Naive B cell (primary cell): ENCODE results near the gene ACY1. TPM values are rescaled to one million over a fixed set of nuclear protein-coding genes. Genes with fewer than 3 reads are reported as not detected.
"Not testable (repeated sequence)": the region's sequence is repeated elsewhere in the genome, so short reads cannot be mapped to it uniquely, and the experiment has no call there.

Source experiments
- ATAC-seq, 2 donors: fragments of 150-1000 bp; cut with Tn5 transposase; 2 replicates each; pipeline ENCODE4 v1.10.0; 2021; ENCODE audit warnings: low read depth in 2 of 2, mild to moderate bottlenecking in 2 of 2, moderate library complexity in 2 of 2
- DNase-seq: peaks from one replicate; pipeline ENCODE4 v3.0.0; 2022
- H3K27ac Mint-ChIP-seq, 6 donors: one replicate each; pipeline ENCODE4 v1.8.0; 2020 to 2022; ENCODE audit warnings: mild to moderate bottlenecking in 6 of 6, mixed read lengths in 6 of 6, moderate library complexity in 5 of 6, inconsistent platforms in 2 of 6
- H3K27me3 Mint-ChIP-seq, 3 donors: one replicate each; pipeline ENCODE4 v1.8.0; 2021 to 2022; ENCODE audit warnings: mixed read lengths in 3 of 3, mild to moderate bottlenecking in 1 of 3
- H3K36me3 Mint-ChIP-seq, 2 donors: one replicate each; pipeline ENCODE4 v1.8.0; 2020 to 2022; ENCODE audit warnings: mixed read lengths in 2 of 2, inconsistent platforms in 1 of 2, mild to moderate bottlenecking in 1 of 2
- H3K4me1 Mint-ChIP-seq, 3 donors: one replicate each; pipeline ENCODE4 v1.8.0; 2020 to 2022; ENCODE audit warnings: mixed read lengths in 3 of 3, inconsistent platforms in 1 of 3, mild to moderate bottlenecking in 1 of 3, moderate library complexity in 1 of 3
- H3K4me3 Mint-ChIP-seq, 8 donors: one replicate each; pipeline ENCODE4 v1.8.0; 2020 to 2022; ENCODE audit warnings: mild to moderate bottlenecking in 8 of 8, mixed read lengths in 8 of 8, moderate library complexity in 8 of 8, inconsistent platforms in 2 of 8
- H3K9me3 Mint-ChIP-seq, 7 donors: one replicate each; pipeline ENCODE4 v1.8.0; 2020 to 2022; ENCODE audit warnings: mixed read lengths in 7 of 7, mild to moderate bottlenecking in 5 of 7, inconsistent platforms in 2 of 7, moderate library complexity in 1 of 7
- polyA plus RNA-seq, 6 donors: library from polyadenylated mRNA; unstranded; fragments of 300-500 nt; fragmentation: Illumina TruSeq; gene quantifications; one replicate each; pipeline ENCODE4 v1.2.3, GENCODE V29; 2021; ENCODE audit warnings: low read depth in 6 of 6

The ACY1 gene
- polyA plus RNA-seq, 6 donors from 2014 or later = 15.2 to 23.1 (median 18.4) TPM

DNA sequence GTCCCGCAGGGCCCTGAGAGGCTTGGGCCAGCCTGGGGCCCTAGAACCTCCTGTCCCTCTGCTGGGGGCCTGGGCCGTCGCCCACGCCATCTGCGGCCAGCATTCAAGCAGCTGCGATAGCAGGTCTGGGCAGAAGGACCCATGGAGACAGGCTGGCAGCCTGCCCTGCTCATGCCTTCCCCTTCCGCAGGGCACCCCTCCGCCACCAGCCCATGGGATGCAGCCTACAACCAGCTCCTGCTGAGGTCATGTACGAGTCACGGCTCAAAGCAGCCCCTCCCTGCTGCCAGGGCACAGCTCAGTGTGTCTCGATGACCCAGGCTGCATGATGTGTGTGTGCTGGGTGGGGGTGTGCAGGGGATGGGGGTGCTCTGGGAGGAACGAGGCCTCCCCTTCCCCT, 45.2 kb downstream of the ACY1 start:
- DNase-seq = no peak
- Mint-ChIP-seq H3K4me1 (peaks cover 7 to 14% (median 10%) of the 10 kb centered on the region in 3 donors), H3K36me3 (no peaks in the 10 kb centered on the region), H3K27me3 (peaks cover 0 to 6% (median 0%) of the 10 kb centered on the region in 3 donors), H3K27ac (no peak overlapping the region), H3K4me3 (no peak overlapping the region), H3K9me3 (no peaks in the 10 kb centered on the region)
- no peak for ATAC-seq

DNA sequence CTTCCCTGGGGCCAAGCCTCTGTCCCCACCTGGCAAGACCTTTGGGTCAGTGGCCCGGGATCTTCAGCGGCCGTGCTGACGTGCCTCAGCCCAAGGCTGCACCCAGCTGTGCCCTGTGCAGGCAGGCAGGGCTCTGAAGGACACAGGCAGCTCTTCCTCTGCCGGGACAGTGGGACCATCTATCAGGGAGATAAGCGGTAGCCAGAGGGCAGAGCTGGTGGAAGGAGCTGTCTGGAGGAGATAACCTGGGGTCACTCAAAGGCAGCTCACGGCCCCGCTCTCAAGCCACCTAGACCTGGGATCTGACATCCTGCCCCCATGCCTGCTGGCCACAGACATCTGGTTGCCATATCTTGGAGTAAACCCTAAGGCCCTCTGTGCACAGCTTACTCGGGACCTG, 45.7 kb downstream of the ACY1 start:
- no peak overlapping the region for H3K27ac Mint-ChIP-seq
- no peak for DNase-seq
- H3K4me1 Mint-ChIP-seq = peaks cover 2 to 9% (median 5%) of the 10 kb centered on the region in 3 donors
- H3K9me3 Mint-ChIP-seq = no peaks in the 10 kb centered on the region
- no peak for ATAC-seq
- H3K4me3 Mint-ChIP-seq = no peak overlapping the region
- H3K27me3 Mint-ChIP-seq = peaks cover 0 to 6% (median 0%) of the 10 kb centered on the region in 3 donors
- no peaks in the 10 kb centered on the region for H3K36me3 Mint-ChIP-seq

DNA sequence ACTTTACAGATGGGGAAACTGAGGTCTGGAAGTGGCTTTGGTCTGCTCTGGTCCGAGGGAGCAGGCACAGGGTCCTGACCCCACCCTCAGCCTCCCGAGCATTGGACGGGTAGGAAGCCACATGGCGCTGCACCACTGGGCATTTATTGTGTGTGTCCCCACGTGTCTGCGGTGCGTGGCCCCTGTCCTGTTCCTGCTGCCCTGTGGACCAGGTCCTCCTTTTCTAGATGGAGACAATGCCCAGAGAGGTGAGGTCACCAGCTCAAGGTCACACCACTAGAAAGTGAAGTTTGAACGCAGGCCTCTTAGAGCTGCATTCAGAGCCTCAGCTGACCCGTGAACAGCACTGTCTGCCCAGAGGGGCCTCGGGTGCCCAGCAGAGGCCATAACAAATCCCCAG, 46.2 kb downstream of the ACY1 start:
- no peak overlapping the region for H3K27ac Mint-ChIP-seq
- H3K27me3 Mint-ChIP-seq = peaks cover 0 to 6% (median 0%) of the 10 kb centered on the region in 3 donors
- no peaks in the 10 kb centered on the region for H3K36me3 Mint-ChIP-seq

DNA sequence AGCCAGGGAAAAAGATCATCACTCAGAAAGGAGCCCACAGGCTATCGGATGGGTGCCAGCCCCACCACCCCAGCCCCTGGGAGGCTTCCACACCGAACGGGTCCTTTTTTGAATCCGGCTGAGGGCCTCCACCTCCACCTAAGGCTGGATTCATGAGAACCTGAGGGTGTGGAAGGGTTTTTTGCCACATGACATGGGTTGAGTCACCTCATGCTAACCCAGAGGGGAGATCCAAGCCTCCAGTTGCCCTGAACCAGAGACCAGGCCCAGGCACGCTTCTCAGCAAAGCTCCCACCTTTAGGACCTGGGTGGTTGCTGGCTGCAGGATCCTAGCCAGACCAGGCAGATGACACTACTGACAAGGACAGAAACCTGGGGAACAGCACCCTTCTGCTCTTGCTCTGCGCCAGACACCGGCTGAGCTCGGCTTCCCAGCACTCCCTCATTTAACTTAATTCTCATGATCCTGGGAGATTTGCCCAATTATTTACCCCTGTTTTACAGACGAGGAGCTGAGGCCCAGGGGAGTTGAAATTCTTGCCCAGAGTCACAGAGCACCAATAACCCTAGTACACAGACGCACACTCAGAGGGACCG, 47.5 kb downstream of the ACY1 start:
- no peak for DNase-seq
- no peak for ATAC-seq
- H3K4me3 Mint-ChIP-seq = no peak overlapping the region
- H3K4me1 Mint-ChIP-seq = no peaks in the 10 kb centered on the region
- H3K27ac Mint-ChIP-seq = no peak overlapping the region
- H3K27me3 Mint-ChIP-seq = peaks cover 0 to 6% (median 0%) of the 10 kb centered on the region in 3 donors
- H3K36me3 Mint-ChIP-seq = no peaks in the 10 kb centered on the region
- no peaks in the 10 kb centered on the region for H3K9me3 Mint-ChIP-seq

More for the DNA sequence above, 46.2 kb downstream of the ACY1 start:
- DNase-seq = no peak
- Mint-ChIP-seq H3K4me3 (no peak overlapping the region), H3K9me3 (no peaks in the 10 kb centered on the region), H3K4me1 (peaks cover 0 to 4% (median under 1%) of the 10 kb centered on the region in 3 donors)
- ATAC-seq = no peak

DNA sequence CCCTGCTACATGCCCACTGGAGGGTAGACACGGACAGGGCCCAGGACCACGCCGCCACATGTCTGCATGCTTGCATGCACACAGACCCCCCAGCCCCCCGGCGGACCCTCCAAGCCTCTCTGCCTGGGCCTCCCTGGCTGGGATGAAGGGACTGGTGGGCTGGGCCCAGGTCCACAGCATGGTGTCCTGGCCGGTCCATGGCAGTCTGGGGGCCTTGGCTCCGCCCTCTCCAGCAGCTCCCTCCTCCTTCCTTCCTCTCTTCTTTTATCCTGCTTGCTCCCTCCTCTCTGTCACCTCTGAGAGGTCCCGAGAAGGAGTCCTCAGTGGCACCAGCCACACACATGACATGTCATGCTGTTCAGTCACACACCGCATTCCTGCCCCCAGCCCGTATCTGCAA, 48.6 kb downstream of the ACY1 start:
- Mint-ChIP-seq H3K9me3 (no peaks in the 10 kb centered on the region), H3K4me1 (no peaks in the 10 kb centered on the region), H3K27ac (peak overlapping the region in 1 of 6 donors; percentile 84), H3K4me3 (no peak overlapping the region), H3K36me3 (no peaks in the 10 kb centered on the region), H3K27me3 (peaks cover 0 to 6% (median 0%) of the 10 kb centered on the region in 3 donors)
- ATAC-seq (no peak), DNase-seq (no peak)

DNA sequence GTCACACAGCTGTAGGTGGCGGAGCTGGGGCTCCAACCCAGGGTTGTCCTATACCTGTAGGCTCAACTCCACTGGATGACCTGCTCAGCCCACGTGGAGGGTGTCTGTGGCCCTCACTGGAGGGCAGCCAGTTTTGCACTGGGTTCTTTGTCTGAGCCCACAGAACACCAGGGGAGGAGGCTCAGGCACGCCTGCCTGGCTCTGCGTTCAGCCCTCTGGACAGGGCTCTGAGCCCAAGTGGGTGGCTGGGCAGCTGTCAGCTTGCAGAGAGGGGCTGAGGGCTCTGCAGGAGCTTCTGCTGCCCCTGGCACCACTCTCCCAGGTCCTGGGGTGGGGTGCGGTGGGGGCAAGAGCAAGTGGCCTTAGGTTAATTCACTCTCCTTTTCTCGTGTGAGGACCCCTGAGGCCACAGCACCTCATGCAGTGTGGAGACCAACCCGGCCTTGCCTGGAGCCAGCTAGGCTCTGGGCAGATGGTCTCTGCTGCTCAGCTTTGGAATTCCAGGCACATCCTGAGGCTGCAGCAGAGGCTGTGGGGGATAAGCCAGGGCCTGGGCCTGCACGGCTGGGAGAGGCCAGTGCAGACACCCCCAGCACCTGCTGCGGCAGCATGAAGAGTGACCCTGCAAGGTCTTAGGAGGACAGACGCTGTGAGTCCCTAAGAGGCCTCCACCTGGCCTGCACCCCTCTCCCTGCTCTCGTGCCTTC, 49.5 kb downstream of the ACY1 start:
- ATAC-seq = no peak
- Mint-ChIP-seq H3K27ac (no peak overlapping the region), H3K4me3 (no peak overlapping the region), H3K36me3 (no peaks in the 10 kb centered on the region), H3K9me3 (no peaks in the 10 kb centered on the region), H3K4me1 (no peaks in the 10 kb centered on the region), H3K27me3 (peaks cover 0 to 4% (median 0%) of the 10 kb centered on the region in 3 donors)
- DNase-seq = no peak

DNA sequence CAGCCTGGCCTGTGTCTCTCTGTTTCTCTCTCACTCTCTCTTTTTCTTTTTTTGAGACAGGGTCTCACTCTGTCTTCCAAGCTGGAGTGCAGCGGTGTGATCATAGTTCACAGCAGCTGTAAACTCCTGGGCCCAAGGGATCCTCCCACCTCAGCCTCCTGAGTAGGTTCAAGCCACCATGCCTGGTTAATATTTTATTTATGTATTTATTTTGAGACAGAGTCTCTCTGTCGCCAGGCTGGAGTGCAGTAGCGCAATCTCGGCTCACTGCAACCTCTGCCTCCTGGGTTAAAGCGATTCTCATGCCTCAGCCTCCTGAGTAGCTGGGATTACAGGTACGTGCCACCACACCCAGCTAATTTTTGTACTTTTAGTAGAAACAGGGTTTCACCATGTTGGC, 50.4 kb downstream of the ACY1 start:
- not testable (repeated sequence) for DNase-seq, H3K4me3 Mint-ChIP-seq, H3K9me3 Mint-ChIP-seq, ATAC-seq, H3K36me3 Mint-ChIP-seq, H3K27ac Mint-ChIP-seq, H3K4me1 Mint-ChIP-seq, H3K27me3 Mint-ChIP-seq

DNA sequence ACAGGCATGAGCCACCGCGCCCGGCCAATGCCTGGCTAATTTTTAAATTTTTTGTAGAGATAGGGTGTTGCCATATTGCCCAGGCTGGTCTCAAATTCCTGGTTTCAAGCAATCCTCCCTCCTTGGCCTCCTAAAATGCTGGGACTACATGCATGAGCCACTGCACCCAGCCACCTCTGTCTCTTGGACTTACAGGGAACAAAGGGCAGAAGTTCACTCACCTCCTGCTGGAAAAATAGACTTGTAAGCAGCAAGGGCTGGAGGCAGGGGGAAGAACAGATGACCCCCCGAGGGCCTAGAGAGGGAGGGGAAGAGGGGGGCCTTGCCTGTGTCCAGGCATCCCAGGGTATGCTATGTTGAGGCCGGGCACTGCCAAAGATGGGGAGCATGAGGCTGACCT, 50.9 kb downstream of the ACY1 start:
- no peak for ATAC-seq
- Mint-ChIP-seq H3K27me3 (peaks cover 0 to under 1% (median 0%) of the 10 kb centered on the region in 3 donors), H3K9me3 (no peaks in the 10 kb centered on the region), H3K36me3 (no peaks in the 10 kb centered on the region), H3K4me3 (no peak overlapping the region), H3K4me1 (no peaks in the 10 kb centered on the region), H3K27ac (peak overlapping the region in 1 of 6 donors; percentile 50)
- no peak for DNase-seq

DNA sequence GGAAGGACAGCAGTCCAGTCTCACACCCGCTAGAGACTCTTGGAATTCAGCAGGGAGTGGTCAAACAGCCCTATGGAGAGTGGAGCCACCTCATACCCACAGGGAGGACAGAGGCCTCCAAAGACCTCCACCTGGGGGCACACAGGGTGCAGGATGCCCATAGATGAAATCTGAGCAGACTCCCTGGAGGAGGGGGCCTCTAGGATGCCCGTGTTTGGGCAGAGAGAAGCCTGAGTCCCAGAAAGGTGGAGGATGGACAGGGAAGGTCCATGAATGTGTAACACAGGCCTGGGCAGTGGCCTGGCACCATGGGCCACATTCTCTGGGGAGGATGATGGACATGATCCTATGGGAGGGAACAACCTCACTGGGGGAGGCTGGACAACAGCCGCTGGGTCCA, 51.3 kb downstream of the ACY1 start:
- Mint-ChIP-seq H3K9me3 (no peaks in the 10 kb centered on the region), H3K36me3 (no peaks in the 10 kb centered on the region), H3K4me3 (no peak overlapping the region), H3K27me3 (peaks cover 0 to 5% (median 4%) of the 10 kb centered on the region in 3 donors), H3K4me1 (no peaks in the 10 kb centered on the region), H3K27ac (peak overlapping the region in 2 of 6 donors; percentile 32 to 50)
- no peak for DNase-seq
- ATAC-seq = no peak

DNA sequence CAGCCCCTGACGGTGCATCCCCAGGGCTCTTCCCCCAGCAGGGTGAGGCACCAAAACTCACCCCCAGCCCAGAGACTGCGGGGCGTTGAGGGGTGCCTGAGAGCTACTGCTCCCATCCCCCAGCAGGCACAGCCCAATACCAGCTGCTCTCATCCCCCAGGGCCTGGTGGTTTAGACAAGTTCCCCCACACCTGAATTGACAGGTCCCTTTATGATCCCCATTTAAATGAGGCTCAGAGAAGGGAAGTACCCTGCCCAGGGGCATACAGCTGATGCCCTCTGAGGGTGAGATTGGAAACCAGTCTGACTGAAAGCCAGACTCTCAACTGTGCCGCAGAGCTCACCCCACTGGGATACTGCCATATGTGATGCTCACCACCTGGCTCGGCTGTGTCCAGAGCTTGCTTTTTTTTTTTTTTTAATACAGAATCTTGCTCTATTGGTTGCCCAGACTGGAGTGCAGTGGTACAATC, 52.9 kb downstream of the ACY1 start:
- ATAC-seq = peak; percentile 23 to 65
- Mint-ChIP-seq H3K4me3 (no peak overlapping the region), H3K9me3 (no peaks in the 10 kb centered on the region), H3K27me3 (peaks cover 0 to 17% (median 8%) of the 10 kb centered on the region in 3 donors), H3K36me3 (no peaks in the 10 kb centered on the region), H3K27ac (peak overlapping the region in 2 of 6 donors; percentile 47 to 70), H3K4me1 (no peaks in the 10 kb centered on the region)
- DNase-seq = no peak

DNA sequence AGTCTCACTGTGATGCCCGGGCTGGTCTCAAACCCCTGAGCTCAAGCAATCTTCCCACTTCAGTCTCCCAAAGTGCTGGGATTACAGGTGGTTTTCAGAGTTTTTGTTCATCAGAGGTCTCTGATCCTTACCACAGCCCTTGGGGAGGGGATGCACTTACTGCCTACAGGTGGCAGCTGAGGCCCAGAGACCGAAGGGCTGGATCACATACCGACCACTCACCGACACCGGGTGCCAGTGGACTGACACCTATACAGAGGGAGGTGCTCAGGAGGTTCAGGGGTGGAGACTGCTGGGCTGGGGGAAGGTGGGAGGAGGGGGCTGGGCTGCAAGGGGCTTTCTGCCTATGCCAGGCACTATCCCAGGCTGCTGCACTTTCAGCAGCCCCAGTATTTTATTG, 53.5 kb downstream of the ACY1 start:
- DNase-seq = no peak
- H3K4me3 Mint-ChIP-seq = no peak overlapping the region
- H3K27ac Mint-ChIP-seq = peak overlapping the region in 1 of 6 donors; percentile 81

DNA sequence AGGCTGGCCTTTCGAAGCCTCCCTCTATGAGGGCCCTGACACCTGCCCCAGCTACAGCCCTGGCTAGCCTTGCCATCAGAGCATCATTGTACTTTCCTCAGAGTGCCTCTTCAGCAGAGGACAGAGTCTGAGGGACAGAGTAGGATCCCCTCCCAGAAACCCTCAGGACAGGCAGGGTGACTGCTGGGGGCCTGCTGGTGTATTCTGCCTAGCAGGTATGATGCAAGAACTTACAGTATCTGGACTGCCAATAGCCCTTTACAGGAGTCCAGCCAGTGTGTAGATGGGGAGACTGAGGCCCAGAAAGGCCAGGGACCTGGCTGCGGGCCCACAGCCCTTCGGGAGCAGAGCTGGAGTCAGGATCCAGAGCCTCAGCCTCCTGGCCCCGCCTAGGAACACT, 54.0 kb downstream of the ACY1 start:
- H3K4me3 Mint-ChIP-seq = no peak overlapping the region
- H3K27me3 Mint-ChIP-seq = peaks cover 0 to 20% (median 8%) of the 10 kb centered on the region in 3 donors
- DNase-seq = no peak
- no peak for ATAC-seq
- peak overlapping the region in 1 of 6 donors; percentile 81 for H3K27ac Mint-ChIP-seq
- no peaks in the 10 kb centered on the region for H3K36me3 Mint-ChIP-seq
- peaks cover 0 to 6% (median 0%) of the 10 kb centered on the region in 3 donors for H3K4me1 Mint-ChIP-seq
- no peaks in the 10 kb centered on the region for H3K9me3 Mint-ChIP-seq

More for the DNA sequence above, 53.5 kb downstream of the ACY1 start:
- ATAC-seq = no peak
- H3K4me1 Mint-ChIP-seq = peaks cover 0 to 2% (median 0%) of the 10 kb centered on the region in 3 donors
- peaks cover 0 to 20% (median 8%) of the 10 kb centered on the region in 3 donors for H3K27me3 Mint-ChIP-seq
- no peaks in the 10 kb centered on the region for H3K9me3 Mint-ChIP-seq
- H3K36me3 Mint-ChIP-seq = no peaks in the 10 kb centered on the region

DNA sequence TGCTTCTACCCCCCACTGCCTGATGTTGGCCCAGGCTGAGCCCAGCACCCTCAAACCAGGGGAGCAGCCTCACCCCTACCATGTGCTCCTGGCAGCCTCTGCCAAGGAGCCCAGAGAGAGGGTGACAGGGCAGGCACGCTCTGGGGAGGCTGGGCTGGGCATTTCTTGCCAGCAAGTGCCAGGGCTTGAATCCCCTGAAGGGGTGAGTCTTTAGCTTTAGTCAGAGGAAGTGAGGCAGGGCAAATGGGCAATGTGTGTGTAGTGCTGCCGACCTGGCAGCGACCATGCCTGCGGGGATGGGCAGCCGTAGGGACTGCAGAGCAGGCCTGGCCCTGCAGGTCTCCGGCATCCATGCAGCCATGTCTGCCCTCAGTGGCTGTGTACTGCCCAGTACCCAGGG, 54.9 kb downstream of the ACY1 start:
- Mint-ChIP-seq H3K4me1 (peaks cover 0 to 6% (median 0%) of the 10 kb centered on the region in 3 donors), H3K36me3 (no peaks in the 10 kb centered on the region), H3K27ac (no peak overlapping the region), H3K4me3 (no peak overlapping the region), H3K9me3 (no peaks in the 10 kb centered on the region), H3K27me3 (peaks cover 0 to 20% (median 8%) of the 10 kb centered on the region in 3 donors)
- DNase-seq = no peak
- no peak for ATAC-seq
